Hematopoietic multipotent progenitor cell treated with erythropoietin and hydrocortisone succinate and interleukin-3 and kit ligand, for 6 days (in vitro differentiated cells): ENCODE results near the gene CITED2.

ENCODE experiments used
- DNase-seq: peaks from one replicate; pipeline ENCODE4 v3.0.0-alpha.2; 2015

CITED2 gene

GRCh38 chr6:139325686-139326085, 48.8 kb downstream of the CITED2 start:
- no peak for DNase-seq

GRCh38 chr6:139325125-139325524, 49.3 kb downstream of the CITED2 start:
- peak; percentile 81 for DNase-seq

DNA sequence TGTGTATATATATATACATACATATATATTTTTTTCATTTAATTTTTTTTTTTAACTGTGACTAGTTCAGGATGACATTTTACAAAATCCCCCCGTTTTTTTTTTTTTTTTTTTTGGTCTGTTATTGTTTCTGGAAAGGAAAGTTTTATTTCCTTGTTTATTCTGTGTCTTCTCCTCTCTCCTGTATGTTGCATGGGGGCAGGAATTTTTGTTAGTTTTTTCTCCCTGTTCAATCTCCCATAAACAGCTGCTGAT, 50.2 kb downstream of the CITED2 start:
- DNase-seq, result no peak

- DNase-seq, result peak; percentile 88
These were observed 50.7 kb downstream of the CITED2 start for GRCh38 chr6:139323511-139324300.
